ENCODE results near the gene ROBO1.
A peak's percentile ranks its signal among the peaks of the same experiment; 100 is the strongest.

The ROBO1 gene

DNA sequence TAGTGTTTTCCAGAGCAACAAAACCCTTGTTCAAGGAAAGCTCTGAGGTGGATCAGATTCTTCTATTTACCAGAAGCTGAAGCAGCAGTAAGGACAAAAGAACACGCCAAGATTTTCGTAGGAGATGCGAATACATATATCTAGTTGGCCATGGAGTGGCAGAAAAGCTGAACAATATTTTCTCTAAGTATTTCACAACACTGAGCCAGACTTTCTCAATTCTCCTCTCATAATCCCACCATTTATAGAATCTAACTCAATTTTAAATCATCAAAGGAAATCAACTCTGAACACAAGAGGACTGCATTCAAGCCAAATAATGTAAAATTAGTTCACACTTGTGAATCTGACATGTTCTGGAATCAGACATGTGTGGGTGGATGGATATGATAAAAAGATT, 775.0 kb downstream of the ROBO1 start:
- no peaks in the 10 kb centered on the region for H3K79me2 ChIP-seq (ENCODE audit: insufficient read depth, low read depth)
- no peaks in the 10 kb centered on the region for H3K36me3 ChIP-seq (ENCODE audit: insufficient read depth)
- no peak for TF ChIP-seq CTCF (conservative IDR thresholded peaks at IDR 0.05; ENCODE audit: low read depth, low read length)
- H4K20me1 ChIP-seq (ENCODE audit: insufficient read depth), result no peaks in the 10 kb centered on the region
- H3K9ac ChIP-seq, result no peak overlapping the region
- no peaks in the 10 kb centered on the region for H3K4me1 ChIP-seq (ENCODE audit: low read depth, poor library complexity, severe bottlenecking)
- H3K4me3 ChIP-seq (IDR thresholded peaks at IDR 0.05; ENCODE audit: insufficient read depth, low read depth, low read length), result no peak overlapping the region
- no peak overlapping the region for H3K27ac ChIP-seq
- H3K4me2 ChIP-seq, result no peak overlapping the region
- H3K27me3 ChIP-seq (ENCODE audit: insufficient read depth, low read depth), result no peaks in the 10 kb centered on the region
- H2AFZ ChIP-seq (ENCODE audit: low read depth), result no peak overlapping the region

DNA sequence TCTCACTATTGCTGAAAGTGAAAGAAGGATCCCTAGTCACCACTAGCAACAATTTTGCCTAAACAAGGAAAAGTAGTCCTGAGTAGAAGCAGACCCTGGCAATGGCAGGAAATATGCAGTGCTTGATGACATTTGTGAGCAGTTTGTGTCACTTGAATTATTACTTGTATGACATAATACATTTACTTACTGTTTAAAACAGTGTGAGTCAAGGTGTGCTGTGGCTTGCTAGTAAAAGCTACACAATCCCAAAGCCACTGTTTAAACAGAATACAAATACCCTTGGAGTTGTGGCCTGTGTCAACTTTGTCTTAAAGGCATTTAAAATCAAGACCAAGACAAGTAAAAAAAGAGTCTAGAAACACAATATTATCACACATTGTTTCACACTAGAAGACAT, 775.4 kb downstream of the ROBO1 start:
- no peaks in the 10 kb centered on the region for H3K27me3 ChIP-seq (ENCODE audit: insufficient read depth, low read depth)
- TF ChIP-seq CTCF (conservative IDR thresholded peaks at IDR 0.05; ENCODE audit: low read depth, low read length), result no peak
- H4K20me1 ChIP-seq (ENCODE audit: insufficient read depth), result no peaks in the 10 kb centered on the region
- H3K4me2 ChIP-seq, result no peak overlapping the region
- no peaks in the 10 kb centered on the region for H3K36me3 ChIP-seq (ENCODE audit: insufficient read depth)
- H2AFZ ChIP-seq (ENCODE audit: low read depth), result no peak overlapping the region
- no peaks in the 10 kb centered on the region for H3K79me2 ChIP-seq (ENCODE audit: insufficient read depth, low read depth)
- no peak overlapping the region for H3K9ac ChIP-seq
- H3K27ac ChIP-seq, result no peak overlapping the region
- no peaks in the 10 kb centered on the region for H3K4me1 ChIP-seq (ENCODE audit: low read depth, poor library complexity, severe bottlenecking)
- H3K4me3 ChIP-seq (IDR thresholded peaks at IDR 0.05; ENCODE audit: insufficient read depth, low read depth, low read length), result no peak overlapping the region

DNA sequence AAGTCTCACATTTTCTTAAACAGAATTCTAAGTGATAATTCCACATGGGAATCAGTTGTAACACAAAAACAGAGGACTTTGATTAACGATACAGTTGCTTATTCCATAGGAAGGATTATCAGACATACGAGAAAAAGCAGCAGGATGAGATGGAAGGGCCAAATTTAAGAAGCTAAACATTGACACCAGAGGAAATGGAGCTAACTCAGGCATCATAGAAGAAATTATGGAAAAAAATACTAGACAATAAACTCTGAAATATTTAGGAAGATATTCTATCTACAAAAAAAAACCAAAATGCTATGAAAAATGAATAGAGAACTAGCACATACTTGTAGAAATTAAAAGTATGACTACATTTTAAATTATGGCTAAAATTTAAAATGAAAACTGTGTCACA, 776.1 kb downstream of the ROBO1 start:
- Histone ChIP-seq H3K4me3 (IDR thresholded peaks at IDR 0.05; ENCODE audit: insufficient read depth, low read depth, low read length) (no peak overlapping the region), H4K20me1 (ENCODE audit: insufficient read depth) (no peaks in the 10 kb centered on the region), H3K4me1 (ENCODE audit: low read depth, poor library complexity, severe bottlenecking) (no peaks in the 10 kb centered on the region), H2AFZ (ENCODE audit: low read depth) (no peak overlapping the region), H3K27me3 (ENCODE audit: insufficient read depth, low read depth) (no peaks in the 10 kb centered on the region), H3K27ac (no peak overlapping the region), H3K79me2 (ENCODE audit: insufficient read depth, low read depth) (no peaks in the 10 kb centered on the region), H3K9ac (no peak overlapping the region), H3K4me2 (no peak overlapping the region), H3K36me3 (ENCODE audit: insufficient read depth) (no peaks in the 10 kb centered on the region)
- TF ChIP-seq CTCF (conservative IDR thresholded peaks at IDR 0.05; ENCODE audit: low read depth, low read length), result no peak

GRCh38 chr3:78990156-78990555, 777.6 kb downstream of the ROBO1 start:
- no peaks in the 10 kb centered on the region for H3K4me1 ChIP-seq (ENCODE audit: low read depth, poor library complexity, severe bottlenecking)
- no peak overlapping the region for H3K9ac ChIP-seq
- no peak overlapping the region for H3K4me2 ChIP-seq
- no peak overlapping the region for H2AFZ ChIP-seq (ENCODE audit: low read depth)
- no peaks in the 10 kb centered on the region for H3K36me3 ChIP-seq (ENCODE audit: insufficient read depth)
- no peak overlapping the region for H3K4me3 ChIP-seq (IDR thresholded peaks at IDR 0.05; ENCODE audit: insufficient read depth, low read depth, low read length)
- H3K27ac ChIP-seq, result no peak overlapping the region
- H3K27me3 ChIP-seq (ENCODE audit: insufficient read depth, low read depth), result no peaks in the 10 kb centered on the region
- no peak for TF ChIP-seq CTCF (conservative IDR thresholded peaks at IDR 0.05; ENCODE audit: low read depth, low read length)
- H4K20me1 ChIP-seq (ENCODE audit: insufficient read depth), result no peaks in the 10 kb centered on the region
- H3K79me2 ChIP-seq (ENCODE audit: insufficient read depth, low read depth), result no peaks in the 10 kb centered on the region

DNA sequence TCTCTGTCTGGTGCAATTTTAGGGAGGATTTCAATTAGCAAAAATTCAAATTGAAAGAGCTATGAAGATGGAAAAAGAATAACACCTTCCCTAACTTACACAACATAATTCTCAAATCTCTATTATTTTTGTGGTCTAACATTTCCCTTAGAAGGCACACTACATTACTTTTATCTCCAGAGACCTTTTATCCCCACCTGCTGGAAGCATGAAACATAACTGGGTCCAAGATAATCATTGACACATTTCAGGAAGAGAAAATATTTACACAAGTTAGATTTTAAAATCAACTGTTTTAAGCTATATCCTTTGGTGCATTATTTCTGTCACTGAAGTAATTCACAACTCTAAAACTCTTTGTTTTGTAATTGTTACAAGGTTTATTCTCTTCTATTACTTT, 779.5 kb downstream of the ROBO1 start:
- H4K20me1 ChIP-seq (ENCODE audit: insufficient read depth), result no peaks in the 10 kb centered on the region
- 0 out of 2 replicates have a peak, but pooled peaks have one; percentile 10 for TF ChIP-seq CTCF (conservative IDR thresholded peaks at IDR 0.05; ENCODE audit: low read depth, low read length)

More for the DNA sequence above, 779.5 kb downstream of the ROBO1 start:
- H3K4me3 ChIP-seq (IDR thresholded peaks at IDR 0.05; ENCODE audit: insufficient read depth, low read depth, low read length), result no peak overlapping the region
- no peaks in the 10 kb centered on the region for H3K36me3 ChIP-seq (ENCODE audit: insufficient read depth)
- H2AFZ ChIP-seq (ENCODE audit: low read depth), result no peak overlapping the region
- no peaks in the 10 kb centered on the region for H3K27me3 ChIP-seq (ENCODE audit: insufficient read depth, low read depth)
- no peaks in the 10 kb centered on the region for H3K79me2 ChIP-seq (ENCODE audit: insufficient read depth, low read depth)
- no peak overlapping the region for H3K9ac ChIP-seq
- H3K27ac ChIP-seq, result no peak overlapping the region
- H3K4me1 ChIP-seq (ENCODE audit: low read depth, poor library complexity, severe bottlenecking), result no peaks in the 10 kb centered on the region
- no peak overlapping the region for H3K4me2 ChIP-seq
